CD4-positive, alpha-beta T cell (primary cell): Measurements from ENCODE around the gene HMG20B. TPM values are rescaled to one million over a fixed set of nuclear protein-coding genes. Genes with fewer than 3 reads are reported as not detected.

Experiments used
- ATAC-seq: fragments of 200-7000 bp; cut with Tn5 transposase; one replicate; pipeline ENCODE4 v1.10.0; 2022; ENCODE audit warnings: mild to moderate bottlenecking; ENCODE audit not compliant: poor library complexity
- CTCF ChIA-PET: fragments of 350-600 bp; sonication (Branson Sonifier 250); formaldehyde crosslinking; loops from one replicate; lab custom pipeline; 2021; ENCODE audit warnings: antibody characterized with exemption, inconsistent platforms; lab: Charles Lee
- POLR2A ChIA-PET: fragments of 350-600 bp; sonication (Branson Sonifier 250); formaldehyde crosslinking; loops from one replicate; lab custom pipeline; 2021; ENCODE audit warnings: antibody characterized with exemption, inconsistent platforms; lab: Charles Lee
- DNase-seq, 14 experiments: peaks; one replicate each; pipeline ENCODE4 v3.0.0-alpha.2; 2013 to 2020; ENCODE audit warnings: mixed read lengths in 2 of 14
- H3K27ac ChIP-seq, 2 donors: one replicate each; pipeline versions ENCODE4 v1.5.1 to v1.7.0; 2013; ENCODE audit warnings: low read length in 2 of 2, low read depth in 1 of 2, mild to moderate bottlenecking in 1 of 2
- H3K27me3 ChIP-seq, 2 experiments: 1 replicate in 1 of 2; 2 replicates in 1 of 2; pipeline versions ENCODE4 v1.6.1 to v1.7.0; 2013; ENCODE audit warnings: low read length in 2 of 2, control low read depth in 1 of 2, mild to moderate bottlenecking in 1 of 2, moderate library complexity in 1 of 2; ENCODE audit not compliant: insufficient read depth in 2 of 2, control insufficient read depth in 1 of 2
- H3K36me3 ChIP-seq: one replicate; pipeline ENCODE4 v1.6.1; 2013; ENCODE audit warnings: low read length, control low read depth; ENCODE audit not compliant: insufficient read depth
- H3K4me1 ChIP-seq: one replicate; pipeline ENCODE4 v1.6.1; 2013; ENCODE audit warnings: low read length, control low read depth; ENCODE audit not compliant: insufficient read depth
- H3K4me3 ChIP-seq: one replicate; pipeline ENCODE4 v1.5.1; 2013; ENCODE audit warnings: mild to moderate bottlenecking, low read length, moderate library complexity
- H3K9me3 ChIP-seq, 2 experiments: 1 replicate in 1 of 2; 2 replicates in 1 of 2; pipeline versions ENCODE4 v1.6.1 to v1.7.0; 2013; ENCODE audit warnings: low read length in 2 of 2, mild to moderate bottlenecking in 2 of 2, control low read depth in 1 of 2, moderate library complexity in 1 of 2; ENCODE audit not compliant: control insufficient read depth in 1 of 2, insufficient read depth in 1 of 2
- H3K27ac Mint-ChIP-seq: one replicate; pipeline ENCODE4 v1.8.0; 2020; ENCODE audit warnings: mixed read lengths
- H3K27me3 Mint-ChIP-seq: one replicate; pipeline ENCODE4 v1.8.0; 2021; ENCODE audit warnings: mixed read lengths
- H3K36me3 Mint-ChIP-seq: one replicate; pipeline ENCODE4 v1.8.0; 2021; ENCODE audit warnings: low read depth, mixed read lengths
- H3K4me1 Mint-ChIP-seq: one replicate; pipeline ENCODE4 v1.8.0; 2021; ENCODE audit warnings: low read depth, mixed read lengths
- H3K4me3 Mint-ChIP-seq: one replicate; pipeline ENCODE4 v1.8.0; 2020; ENCODE audit warnings: mild to moderate bottlenecking, mixed read lengths
- H3K9me3 Mint-ChIP-seq: one replicate; pipeline ENCODE4 v1.8.0; 2020; ENCODE audit warnings: mixed read lengths
- CTCF ChIP-seq: fragments of 200-600 bp; IDR thresholded peaks from one replicate; pipeline ENCODE4 v1.8.0; 2022; ENCODE audit warnings: antibody characterized with exemption, mild to moderate bottlenecking
- intact Hi-C, 2 experiments: fragments of 100-400 bp; cut with DNase I in 1 of 2; cut with micrococcal nuclease in 1 of 2; formaldehyde crosslinking; loops; one replicate each; pipeline versions ENCODE4 v1.15.1 to v1.9.0; 2023 to 2025; cut with DNase I, micrococcal nuclease
- polyA plus RNA-seq, 2 donors: library from polyadenylated mRNA; unstranded; fragments of 120-200 nt; gene quantifications; one replicate each; pipeline ENCODE4 v1.2.1, GENCODE V29; 2013
- total RNA-seq, 174 experiments: library from RNA in 2 of 174; stranded (reverse) in 2 of 174; gene quantifications; one replicate each; pipeline ENCODE4 v1.2.3 and lab custom pipeline; 2021 to 2026

Gene HMG20B
- 10 to 100 TPM; 34.3 to 36.6 TPM for total RNA-seq
- polyA plus RNA-seq (2013, experiment 1 of 2): 50.0 TPM
- polyA plus RNA-seq (2013, experiment 2 of 2): 40.5 TPM
- 7.9 to 68.0 (median 33.1) reads per million in 172 experiments for total RNA-seq (lab: John Stamatoyannopoulos, UW)

DNA sequence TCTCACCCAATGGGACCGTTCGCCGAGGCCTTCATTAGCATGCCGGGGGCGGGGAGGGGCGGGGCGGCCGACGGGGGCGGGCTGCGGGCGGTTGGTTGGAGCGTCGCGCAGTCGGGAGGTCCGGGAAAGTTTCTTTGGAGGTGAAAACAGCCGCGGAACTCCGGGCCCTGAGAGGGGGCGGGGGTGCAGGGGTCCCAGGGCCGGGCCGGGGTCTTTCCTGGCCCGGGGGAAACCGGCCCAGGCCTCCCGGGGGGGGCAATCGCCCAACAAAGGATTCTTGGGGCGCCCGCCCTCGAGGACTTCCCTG, at the start of gene HMG20B:
TSS of gene HMG20B (plus strand) at position 90 of the 307 bp plus-strand sequence. CDS start 366 bp downstream, outside the sequence.
- Histone ChIP-seq H3K9me3 (peaks cover 0 to 7% of the 10 kb centered on the region in 2 experiments), H3K27me3 (no peaks in the 10 kb centered on the region), H3K36me3 (no peaks in the 10 kb centered on the region), H3K4me3 (peak within 1 kb of the TSS; percentile 73), H3K4me1 (peaks cover 18% of the 10 kb centered on the region), H3K27ac (peak within 1 kb of the TSS; percentile 13 to 61)
- CTCF ChIA-PET: no interaction called here
- ATAC-seq (peak; percentile 2), DNase-seq (no peak)
- Mint-ChIP-seq H3K4me1 (peaks cover 16% of the 10 kb centered on the region), H3K27me3 (no peaks in the 10 kb centered on the region), H3K4me3 (peak within 1 kb of the TSS; percentile 86), H3K9me3 (no peaks in the 10 kb centered on the region), H3K27ac (peak within 1 kb of the TSS; percentile 31), H3K36me3 (peaks cover 12% of the 10 kb centered on the region)
- intact Hi-C loops: loop anchor here (1.0 to 5.0 kb wide), 6 partner anchors 15 to 136 kb away; partner anchors contain the start of genes CACTIN (in 1 of the 2), FZR1 (in 1 of the 2) and MFSD12 (in 1 of the 2)
- TF ChIP-seq CTCF: no peak
- POLR2A ChIA-PET: interaction anchor here (1.4 kb wide), 2 partner anchors 28 to 190 kb away, joined by 3 to 4 read pairs; partner anchors contain the start of gene MRPL54

GRCh38 chr19:3523361-3524077, 49.2 kb upstream of the HMG20B start:
- CTCF ChIA-PET: no interaction called here
- H3K4me1 ChIP-seq: no peaks in the 10 kb centered on the region
- H3K36me3 ChIP-seq: peaks cover 82% of the 10 kb centered on the region
- no peaks in the 10 kb centered on the region for H3K9me3 Mint-ChIP-seq
- H3K4me3 Mint-ChIP-seq: peak overlapping the region; percentile 30
- no peak overlapping the region for H3K4me3 ChIP-seq
- no peaks in the 10 kb centered on the region for H3K9me3 ChIP-seq
- H3K27ac Mint-ChIP-seq: no peak overlapping the region
- intact Hi-C loops: no loop called here
- ATAC-seq: no peak
- peaks cover 9% of the 10 kb centered on the region for H3K4me1 Mint-ChIP-seq
- no peaks in the 10 kb centered on the region for H3K27me3 ChIP-seq
- no peak for TF ChIP-seq CTCF
- DNase-seq: no peak
- no peak overlapping the region for H3K27ac ChIP-seq
- POLR2A ChIA-PET: no interaction called here
- peaks cover 28% of the 10 kb centered on the region for H3K36me3 Mint-ChIP-seq
- H3K27me3 Mint-ChIP-seq: no peaks in the 10 kb centered on the region

- H3K4me1 Mint-ChIP-seq: peaks cover 5% of the 10 kb centered on the region
- Histone ChIP-seq H3K36me3 (peaks cover 75% of the 10 kb centered on the region), H3K4me3 (no peak overlapping the region), H3K9me3 (no peaks in the 10 kb centered on the region), H3K27ac (no peak overlapping the region), H3K27me3 (no peaks in the 10 kb centered on the region), H3K4me1 (no peaks in the 10 kb centered on the region)
- no peak overlapping the region for H3K4me3 Mint-ChIP-seq
- intact Hi-C loops: no loop called here
- POLR2A ChIA-PET: no interaction called here
- CTCF ChIA-PET: no interaction called here
- no peak for TF ChIP-seq CTCF
- ATAC-seq (no peak), DNase-seq (no peak)
- no peaks in the 10 kb centered on the region for H3K9me3 Mint-ChIP-seq
- peaks cover 28% of the 10 kb centered on the region for H3K36me3 Mint-ChIP-seq
- no peak overlapping the region for H3K27ac Mint-ChIP-seq
- H3K27me3 Mint-ChIP-seq: no peaks in the 10 kb centered on the region
These were observed 48.5 kb upstream of the HMG20B start for GRCh38 chr19:3524078-3524842.
